SU-DHL-6 (cell line): ENCODE measurements around the gene KRT6A.

ENCODE experiments used
- H2AFZ ChIP-seq: fragments of 200-600 bp; sonication (generic); 2 replicates; pipeline ENCODE4 v1.6.1; 2014; ENCODE audit warnings: low read depth, mild to moderate bottlenecking, moderate library complexity, mixed read lengths, antibody characterized with exemption, low read length; ENCODE audit not compliant: severe bottlenecking
- H3F3A ChIP-seq: fragments of 200-600 bp; shearing (Covaris generic); 2 replicates; pipeline ENCODE4 v1.6.0; 2016; ENCODE audit warnings: antibody characterized with exemption, mild to moderate bottlenecking; ENCODE audit not compliant: insufficient read depth
- H3K27ac ChIP-seq: fragments of 200-600 bp; sonication (generic); 2 replicates; pipeline ENCODE4 v1.5.1; 2016; ENCODE audit warnings: low read depth, mild to moderate bottlenecking, low read length, moderate library complexity, mixed read lengths
- H3K27me3 ChIP-seq: fragments of 200-600 bp; sonication (generic), shearing (Covaris generic); 2 replicates; pipeline ENCODE4 v1.6.0; 2014; ENCODE audit warnings: mild to moderate bottlenecking, low read length
- H3K36me3 ChIP-seq: fragments of 200-600 bp; sonication (generic); 2 replicates; pipeline ENCODE4 v1.6.1; 2014; ENCODE audit warnings: mild to moderate bottlenecking, low read length, mixed read lengths
- H3K4me2 ChIP-seq: fragments of 300-600, 200-600 bp; shearing (Covaris generic), sonication (generic); 2 replicates; pipeline ENCODE4 v1.6.0; 2014; ENCODE audit warnings: low read length, low read depth, mild to moderate bottlenecking; ENCODE audit not compliant: poor library complexity, severe bottlenecking
- H3K4me3 ChIP-seq: fragments of 200-600 bp; sonication (generic); 2 replicates; pipeline ENCODE4 v1.5.1; 2014; ENCODE audit warnings: antibody characterized with exemption, low read length, mild to moderate bottlenecking, mixed read lengths; ENCODE audit not compliant: insufficient read depth, poor library complexity, severe bottlenecking
- H3K79me2 ChIP-seq: fragments of 200-600 bp; sonication (generic); 2 replicates; pipeline ENCODE4 v1.6.1; 2014; ENCODE audit warnings: mild to moderate bottlenecking, low read length, moderate library complexity; ENCODE audit not compliant: insufficient read depth
- H3K9ac ChIP-seq: fragments of 200-600 bp; sonication (generic); 2 replicates; pipeline ENCODE4 v1.7.0; 2014; ENCODE audit warnings: mild to moderate bottlenecking, low read length
- H3K9me2 ChIP-seq: fragments of 200-600 bp; sonication (generic); replicated peaks from 2 replicates; pipeline ENCODE4 v1.6.1; 2014; ENCODE audit warnings: low read length; ENCODE audit not compliant: insufficient read depth
- H3K9me3 ChIP-seq: fragments of 200-600 bp; sonication (generic); 2 replicates; pipeline ENCODE4 v1.6.1; 2014; ENCODE audit warnings: low read length, mixed read lengths; ENCODE audit not compliant: insufficient read depth
- H4K20me1 ChIP-seq: fragments of 200-600 bp; sonication (generic); 2 replicates; pipeline ENCODE4 v1.6.1; 2014; ENCODE audit warnings: low read depth, mild to moderate bottlenecking, antibody characterized with exemption, low read length, moderate library complexity, mixed read lengths
- EZH2phosphoT487 ChIP-seq: fragments of 200-600 bp; sonication (generic), shearing (Covaris generic); conservative IDR thresholded peaks from 2 replicates; pipeline ENCODE4 v1.6.1; 2018; ENCODE audit warnings: mild to moderate bottlenecking, antibody characterized with exemption, low read length, moderate library complexity, mixed read lengths
- TF ChIP-seq, protein P1 (sequence below): fragments of 200-600 bp; sonication (generic); IDR thresholded peaks from one replicate; pipeline ENCODE4 v1.5.1; 2017; ENCODE audit warnings: antibody characterized with exemption, mild to moderate bottlenecking, low read length, moderate library complexity; ENCODE audit not compliant: insufficient read depth, poor library complexity, severe bottlenecking

Gene KRT6A

DNA sequence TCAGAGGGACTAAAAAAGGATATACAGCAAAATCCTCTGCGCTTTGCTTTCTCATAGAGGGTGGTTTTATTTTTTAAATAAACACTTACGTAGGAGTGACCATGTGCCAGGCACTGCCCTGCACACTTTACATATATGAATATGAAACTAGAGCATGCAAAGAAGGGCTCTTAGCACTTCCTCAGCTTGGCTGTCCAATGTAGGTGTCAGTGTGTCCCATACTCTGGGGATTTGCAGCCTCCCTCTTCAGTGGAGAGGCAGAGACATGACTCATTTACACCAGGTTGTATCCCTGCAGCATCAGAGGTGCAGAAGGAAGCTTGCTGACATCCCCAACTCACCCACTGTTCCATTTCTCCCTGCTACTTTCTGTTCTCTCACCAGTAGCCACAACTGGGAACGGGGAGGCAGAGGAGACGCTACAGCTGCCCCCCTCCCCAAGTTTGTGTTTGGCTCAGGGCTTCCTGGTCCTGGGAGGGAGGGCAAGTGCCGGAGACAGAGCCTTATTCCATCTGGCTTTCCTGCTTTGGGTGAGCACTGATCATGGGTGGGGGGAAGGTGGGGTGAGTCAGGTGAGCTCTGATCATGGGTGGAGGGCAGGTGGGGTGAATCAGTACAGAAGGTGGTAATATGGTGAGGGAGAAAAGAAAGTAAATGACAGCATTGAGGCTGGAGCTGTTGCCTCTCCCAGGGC is 32.0 kb upstream of the KRT6A start:
- Histone ChIP-seq H3K79me2 (no peaks in the 10 kb centered on the region), H2AFZ (no peak overlapping the region), H3K36me3 (no peaks in the 10 kb centered on the region), H3K27me3 (no peaks in the 10 kb centered on the region), H3K4me2 (no peak overlapping the region), H3K9me2 (no peaks in the 10 kb centered on the region), H3F3A (no peaks in the 10 kb centered on the region), H4K20me1 (no peaks in the 10 kb centered on the region), H3K9me3 (no peaks in the 10 kb centered on the region), H3K4me3 (no peak overlapping the region), H3K27ac (no peak overlapping the region), H3K9ac (no peak overlapping the region)
- TF ChIP-seq, protein P1, sequence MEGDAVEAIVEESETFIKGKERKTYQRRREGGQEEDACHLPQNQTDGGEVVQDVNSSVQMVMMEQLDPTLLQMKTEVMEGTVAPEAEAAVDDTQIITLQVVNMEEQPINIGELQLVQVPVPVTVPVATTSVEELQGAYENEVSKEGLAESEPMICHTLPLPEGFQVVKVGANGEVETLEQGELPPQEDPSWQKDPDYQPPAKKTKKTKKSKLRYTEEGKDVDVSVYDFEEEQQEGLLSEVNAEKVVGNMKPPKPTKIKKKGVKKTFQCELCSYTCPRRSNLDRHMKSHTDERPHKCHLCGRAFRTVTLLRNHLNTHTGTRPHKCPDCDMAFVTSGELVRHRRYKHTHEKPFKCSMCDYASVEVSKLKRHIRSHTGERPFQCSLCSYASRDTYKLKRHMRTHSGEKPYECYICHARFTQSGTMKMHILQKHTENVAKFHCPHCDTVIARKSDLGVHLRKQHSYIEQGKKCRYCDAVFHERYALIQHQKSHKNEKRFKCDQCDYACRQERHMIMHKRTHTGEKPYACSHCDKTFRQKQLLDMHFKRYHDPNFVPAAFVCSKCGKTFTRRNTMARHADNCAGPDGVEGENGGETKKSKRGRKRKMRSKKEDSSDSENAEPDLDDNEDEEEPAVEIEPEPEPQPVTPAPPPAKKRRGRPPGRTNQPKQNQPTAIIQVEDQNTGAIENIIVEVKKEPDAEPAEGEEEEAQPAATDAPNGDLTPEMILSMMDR: no peak
- no peak for TF ChIP-seq EZH2phosphoT487

DNA sequence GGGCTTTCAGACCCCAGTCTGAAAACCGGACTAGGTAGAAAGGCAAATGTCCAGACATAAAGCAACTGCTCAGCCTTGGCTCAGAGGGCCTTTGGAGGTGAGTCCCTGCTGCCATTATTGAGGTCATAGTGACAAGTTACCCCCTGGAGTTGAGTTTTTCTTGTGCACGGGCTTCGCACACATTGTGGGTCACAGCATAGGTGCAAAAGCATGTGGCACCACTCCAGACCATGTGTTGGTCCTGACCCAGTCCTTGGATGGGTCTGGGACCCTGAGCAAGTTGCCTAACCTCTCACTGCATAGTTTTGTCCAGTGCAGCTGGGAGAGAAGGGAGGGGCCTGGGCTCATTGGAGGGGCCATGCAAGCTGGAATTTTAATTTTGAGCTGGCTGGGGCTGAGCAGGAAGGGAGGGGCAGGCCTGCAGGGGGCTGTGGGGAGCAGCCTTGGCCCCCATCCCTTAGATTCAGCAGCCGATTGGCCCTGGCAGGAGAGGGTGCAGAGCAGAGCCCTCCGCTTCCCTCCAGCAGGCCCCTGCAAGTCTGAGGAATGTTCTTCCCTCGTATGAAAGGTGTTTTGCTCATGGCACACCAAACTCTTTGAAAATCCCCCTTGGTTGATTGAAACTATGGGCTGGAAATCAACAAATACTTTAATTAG is 31.3 kb upstream of the KRT6A start:
- no peak overlapping the region for H2AFZ ChIP-seq
- H3K27me3 ChIP-seq: no peaks in the 10 kb centered on the region
- no peaks in the 10 kb centered on the region for H3K79me2 ChIP-seq
- no peaks in the 10 kb centered on the region for H3K9me3 ChIP-seq
- no peak overlapping the region for H3K9ac ChIP-seq
- TF ChIP-seq EZH2phosphoT487: no peak
- TF ChIP-seq, protein P1: no peak
- no peaks in the 10 kb centered on the region for H4K20me1 ChIP-seq
- no peaks in the 10 kb centered on the region for H3K9me2 ChIP-seq
- H3F3A ChIP-seq: no peaks in the 10 kb centered on the region
- no peak overlapping the region for H3K27ac ChIP-seq
- no peak overlapping the region for H3K4me2 ChIP-seq
- no peak overlapping the region for H3K4me3 ChIP-seq
- no peaks in the 10 kb centered on the region for H3K36me3 ChIP-seq

DNA sequence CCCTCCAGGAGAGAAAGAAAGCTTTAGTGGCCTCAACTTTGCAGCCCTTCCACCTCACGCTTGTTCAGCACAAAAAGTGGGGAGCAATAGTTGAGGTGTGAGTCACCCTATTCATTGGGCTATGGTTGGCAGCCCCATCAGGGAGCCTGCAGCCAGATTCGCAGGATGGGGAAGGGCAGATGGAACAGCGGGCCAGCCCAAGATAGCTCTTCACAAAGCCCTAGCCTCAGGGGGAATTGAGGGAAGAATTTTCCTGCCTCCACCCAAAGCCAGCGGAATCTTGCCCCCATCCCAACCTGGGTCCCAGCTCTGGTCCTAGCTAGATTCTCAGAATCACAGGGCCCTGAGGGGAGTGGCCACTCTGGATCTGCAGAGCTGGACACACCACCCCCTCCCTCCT is 30.8 kb upstream of the KRT6A start:
- TF ChIP-seq, protein P1: no peak
- no peak for TF ChIP-seq EZH2phosphoT487
- Histone ChIP-seq H3K27ac (no peak overlapping the region), H3K79me2 (no peaks in the 10 kb centered on the region), H3K9me3 (no peaks in the 10 kb centered on the region), H3K9me2 (no peaks in the 10 kb centered on the region), H4K20me1 (no peaks in the 10 kb centered on the region), H3F3A (no peaks in the 10 kb centered on the region), H3K27me3 (no peaks in the 10 kb centered on the region), H2AFZ (no peak overlapping the region), H3K9ac (no peak overlapping the region), H3K4me3 (no peak overlapping the region), H3K36me3 (no peaks in the 10 kb centered on the region), H3K4me2 (no peak overlapping the region)
